Mesendoderm (in vitro differentiated cells): ENCODE measurements around the gene CDC7.

Experiments
- DNase-seq: peaks from one replicate; pipeline ENCODE4 v3.0.0; 2013
- H2AK5ac ChIP-seq: 2 replicates; pipeline ENCODE4 v1.6.1; 2013; ENCODE audit warnings: low read length, inconsistent platforms
- H2BK120ac ChIP-seq: 2 replicates; pipeline ENCODE4 v1.6.1; 2013; ENCODE audit warnings: low read depth, mild to moderate bottlenecking, low read length, moderate library complexity, mixed read lengths
- H2BK15ac ChIP-seq: replicated peaks from 2 replicates; pipeline ENCODE4 v1.6.1; 2013; ENCODE audit warnings: low read depth, mild to moderate bottlenecking, moderate library complexity
- H2BK5ac ChIP-seq: 2 replicates; pipeline ENCODE4 v1.6.1; 2013; ENCODE audit warnings: low read length, inconsistent platforms
- H3K18ac ChIP-seq: 2 replicates; pipeline ENCODE4 v1.6.1; 2013; ENCODE audit warnings: mild to moderate bottlenecking, low read length, mixed read lengths
- H3K23ac ChIP-seq: one replicate; pipeline ENCODE4 v1.6.1; 2013; ENCODE audit warnings: low read length
- H3K27ac ChIP-seq: 2 replicates; pipeline ENCODE4 v1.5.1; 2013; ENCODE audit warnings: low read depth, mild to moderate bottlenecking, inconsistent platforms, low read length, moderate library complexity
- H3K27me3 ChIP-seq: 2 replicates; pipeline ENCODE4 v1.6.1; 2013; ENCODE audit warnings: low read length, control low read depth, mild to moderate bottlenecking, inconsistent platforms; ENCODE audit not compliant: insufficient read depth, poor library complexity
- H3K36me3 ChIP-seq: 2 replicates; pipeline ENCODE4 v1.6.1; 2013; ENCODE audit warnings: low read length, inconsistent platforms; ENCODE audit not compliant: control insufficient read depth, insufficient read depth
- H3K4ac ChIP-seq: one replicate; pipeline ENCODE4 v1.6.1; 2013; ENCODE audit warnings: low read depth, mild to moderate bottlenecking, low read length, moderate library complexity
- H3K4me1 ChIP-seq: 2 replicates; pipeline ENCODE4 v1.6.1; 2013; ENCODE audit warnings: low read depth, low read length, inconsistent platforms; ENCODE audit not compliant: control insufficient read depth
- H3K4me2 ChIP-seq: 2 replicates; pipeline ENCODE4 v1.6.1; 2013; ENCODE audit warnings: low read length
- H3K4me3 ChIP-seq: 2 replicates; pipeline ENCODE4 v1.5.1; 2013; ENCODE audit warnings: mild to moderate bottlenecking, low read length
- H3K56ac ChIP-seq: one replicate; pipeline ENCODE4 v1.6.1; 2013; ENCODE audit warnings: low read length
- H3K79me1 ChIP-seq: 2 replicates; pipeline ENCODE4 v1.6.1; 2013; ENCODE audit warnings: low read length, inconsistent platforms
- H3K79me2 ChIP-seq: 2 replicates; pipeline ENCODE4 v1.6.1; 2013; ENCODE audit warnings: mild to moderate bottlenecking, low read length; ENCODE audit not compliant: control insufficient read depth, insufficient read depth
- H3K9ac ChIP-seq: 2 replicates; pipeline ENCODE4 v1.6.1; 2013; ENCODE audit warnings: low read length, inconsistent platforms
- H4K5ac ChIP-seq: one replicate; pipeline ENCODE4 v1.6.1; 2013; ENCODE audit warnings: low read length
- H4K8ac ChIP-seq: one replicate; pipeline ENCODE4 v1.6.1; 2013; ENCODE audit warnings: low read depth, mild to moderate bottlenecking, control low read depth, low read length, moderate library complexity
- WGBS: extraction: QIAGEN DNeasy Blood & Tissue Kit; methylation state at CpG from one replicate; pipeline ENCODE4 v1.1.7; 2013; ENCODE audit warnings: low lambda C conversion rate, missing lambda C conversion rate; ENCODE audit not compliant: insufficient coverage; ENCODE audit errors: extremely low coverage; 5-methylcytosine and 5-hydroxymethylcytosine counted together

CDC7 gene

GRCh38 chr1:91555821-91556531 lies 55.3 kb downstream of the CDC7 start:
- H3K4me2 ChIP-seq = no peak overlapping the region
- H3K4me3 ChIP-seq = no peak overlapping the region
- H2BK15ac ChIP-seq = no peak overlapping the region
- H3K79me1 ChIP-seq = no peaks in the 10 kb centered on the region
- H2BK120ac ChIP-seq = no peak overlapping the region
- H3K4ac ChIP-seq = no peak overlapping the region
- no peaks in the 10 kb centered on the region for H3K4me1 ChIP-seq
- H4K5ac ChIP-seq = no peak overlapping the region
- H3K79me2 ChIP-seq = no peaks in the 10 kb centered on the region
- no peak overlapping the region for H3K56ac ChIP-seq
- DNase-seq = no peak
- H3K27me3 ChIP-seq = no peaks in the 10 kb centered on the region
- H3K23ac ChIP-seq = no peak overlapping the region
- no peak overlapping the region for H3K27ac ChIP-seq
- no peak overlapping the region for H4K8ac ChIP-seq
- no peak overlapping the region for H3K18ac ChIP-seq
- H3K9ac ChIP-seq = no peak overlapping the region
- H3K36me3 ChIP-seq = no peaks in the 10 kb centered on the region
- H2AK5ac ChIP-seq = no peak overlapping the region
- no peak overlapping the region for H2BK5ac ChIP-seq
- no CpG with 5 or more reads among the region's 7 CpGs for WGBS

GRCh38 chr1:91556556-91556955 lies 55.9 kb downstream of the CDC7 start:
- no peak overlapping the region for H2BK5ac ChIP-seq
- no peaks in the 10 kb centered on the region for H3K36me3 ChIP-seq
- no peak overlapping the region for H3K4me2 ChIP-seq
- H4K5ac ChIP-seq = no peak overlapping the region
- no peak overlapping the region for H3K23ac ChIP-seq
- no peaks in the 10 kb centered on the region for H3K79me2 ChIP-seq
- DNase-seq = no peak
- no peak overlapping the region for H3K27ac ChIP-seq
- no peaks in the 10 kb centered on the region for H3K27me3 ChIP-seq
- H4K8ac ChIP-seq = no peak overlapping the region
- no peak overlapping the region for H2BK15ac ChIP-seq
- WGBS = no CpG with 5 or more reads among the region's 2 CpGs
- H3K56ac ChIP-seq = no peak overlapping the region
- no peaks in the 10 kb centered on the region for H3K79me1 ChIP-seq
- H2BK120ac ChIP-seq = no peak overlapping the region
- H3K18ac ChIP-seq = no peak overlapping the region
- no peak overlapping the region for H3K4me3 ChIP-seq
- no peak overlapping the region for H3K9ac ChIP-seq
- H3K4me1 ChIP-seq = no peaks in the 10 kb centered on the region
- H2AK5ac ChIP-seq = peak overlapping the region; percentile 27
- H3K4ac ChIP-seq = no peak overlapping the region

- H3K56ac ChIP-seq = no peak overlapping the region
- H3K23ac ChIP-seq = no peak overlapping the region
- H3K27me3 ChIP-seq = no peaks in the 10 kb centered on the region
- H3K9ac ChIP-seq = no peak overlapping the region
- H3K4me2 ChIP-seq = no peak overlapping the region
- H3K4me3 ChIP-seq = no peak overlapping the region
- peak overlapping the region; percentile 27 for H2AK5ac ChIP-seq
- H2BK5ac ChIP-seq = no peak overlapping the region
- H2BK15ac ChIP-seq = no peak overlapping the region
- no peak overlapping the region for H4K5ac ChIP-seq
- H3K36me3 ChIP-seq = no peaks in the 10 kb centered on the region
- no CpG with 5 or more reads among the region's 5 CpGs for WGBS
- no peaks in the 10 kb centered on the region for H3K79me1 ChIP-seq
- no peak overlapping the region for H4K8ac ChIP-seq
- H3K4me1 ChIP-seq = no peaks in the 10 kb centered on the region
- no peak overlapping the region for H3K4ac ChIP-seq
- H2BK120ac ChIP-seq = no peak overlapping the region
- DNase-seq = no peak
- no peak overlapping the region for H3K18ac ChIP-seq
- no peaks in the 10 kb centered on the region for H3K79me2 ChIP-seq
- H3K27ac ChIP-seq = no peak overlapping the region
These were observed 56.5 kb downstream of the CDC7 start for GRCh38 chr1:91557039-91557690.

GRCh38 chr1:91557826-91558225 lies 57.2 kb downstream of the CDC7 start:
- no peak overlapping the region for H3K18ac ChIP-seq
- no peak overlapping the region for H3K4ac ChIP-seq
- no peak overlapping the region for H4K8ac ChIP-seq
- H2BK120ac ChIP-seq = no peak overlapping the region
- no peak overlapping the region for H3K9ac ChIP-seq
- no peaks in the 10 kb centered on the region for H3K79me1 ChIP-seq
- H3K4me3 ChIP-seq = no peak overlapping the region
- DNase-seq = no peak
- no peak overlapping the region for H3K23ac ChIP-seq
- H3K4me1 ChIP-seq = no peaks in the 10 kb centered on the region
- H3K27ac ChIP-seq = no peak overlapping the region
- no CpG with 5 or more reads among the region's 1 CpG for WGBS
- no peaks in the 10 kb centered on the region for H3K79me2 ChIP-seq
- no peak overlapping the region for H3K56ac ChIP-seq
- H3K27me3 ChIP-seq = no peaks in the 10 kb centered on the region
- no peak overlapping the region for H4K5ac ChIP-seq
- H3K36me3 ChIP-seq = no peaks in the 10 kb centered on the region
- no peak overlapping the region for H3K4me2 ChIP-seq
- no peak overlapping the region for H2BK15ac ChIP-seq
- no peak overlapping the region for H2BK5ac ChIP-seq
- no peak overlapping the region for H2AK5ac ChIP-seq

- DNase-seq = no peak
- H2AK5ac ChIP-seq = no peak overlapping the region
- no peak overlapping the region for H3K18ac ChIP-seq
- H3K79me1 ChIP-seq = no peaks in the 10 kb centered on the region
- H3K4ac ChIP-seq = no peak overlapping the region
- no peak overlapping the region for H3K27ac ChIP-seq
- H4K5ac ChIP-seq = no peak overlapping the region
- no peak overlapping the region for H2BK5ac ChIP-seq
- no peak overlapping the region for H3K4me3 ChIP-seq
- H3K56ac ChIP-seq = no peak overlapping the region
- no peak overlapping the region for H3K9ac ChIP-seq
- H3K79me2 ChIP-seq = no peaks in the 10 kb centered on the region
- no peak overlapping the region for H2BK120ac ChIP-seq
- no peak overlapping the region for H3K4me2 ChIP-seq
- H4K8ac ChIP-seq = no peak overlapping the region
- no peak overlapping the region for H2BK15ac ChIP-seq
- no peak overlapping the region for H3K23ac ChIP-seq
- no CpG with 5 or more reads among the region's 8 CpGs for WGBS
- H3K36me3 ChIP-seq = no peaks in the 10 kb centered on the region
- no peaks in the 10 kb centered on the region for H3K27me3 ChIP-seq
- no peaks in the 10 kb centered on the region for H3K4me1 ChIP-seq
These were observed 58.5 kb downstream of the CDC7 start for GRCh38 chr1:91559046-91559750.
